ENCODE measurements around the gene TMEM156. TPM values are rescaled to one million over a fixed set of nuclear protein-coding genes. Genes with fewer than 3 reads are reported as not detected.

TMEM156 gene
- total RNA-seq, 1 donor from 2014 or later, result not detected

GRCh38 chr4:39056023-39056422 lies 23.8 kb upstream of the TMEM156 start:
- Mint-ChIP-seq H3K9me3 (ENCODE audit: unreplicated experiment) (no peaks in the 10 kb centered on the region), H3K27ac (ENCODE audit: unreplicated experiment) (no peak overlapping the region), H3K36me3 (ENCODE audit: unreplicated experiment) (no peaks in the 10 kb centered on the region), H3K4me1 (ENCODE audit: low read depth, unreplicated experiment) (no peaks in the 10 kb centered on the region), H3K27me3 (ENCODE audit: unreplicated experiment) (no peaks in the 10 kb centered on the region), H3K4me3 (ENCODE audit: unreplicated experiment) (no peak overlapping the region)
- TF ChIP-seq CTCF (IDR thresholded peaks at IDR 0.05; ENCODE audit: partially characterized antibody, unreplicated experiment), result no peak
- no peak for DNase-seq

- Mint-ChIP-seq H3K27ac (ENCODE audit: unreplicated experiment) (no peak overlapping the region), H3K4me1 (ENCODE audit: low read depth, unreplicated experiment) (no peaks in the 10 kb centered on the region), H3K27me3 (ENCODE audit: unreplicated experiment) (no peaks in the 10 kb centered on the region), H3K9me3 (ENCODE audit: unreplicated experiment) (no peaks in the 10 kb centered on the region), H3K4me3 (ENCODE audit: unreplicated experiment) (no peak overlapping the region), H3K36me3 (ENCODE audit: unreplicated experiment) (no peaks in the 10 kb centered on the region)
- TF ChIP-seq CTCF (IDR thresholded peaks at IDR 0.05; ENCODE audit: partially characterized antibody, unreplicated experiment), result no peak
- no peak for DNase-seq
Observed at GRCh38 chr4:39054497-39054896, 22.3 kb upstream of the TMEM156 start.

- DNase-seq, result no peak
- Mint-ChIP-seq H3K27ac (ENCODE audit: unreplicated experiment) (no peak overlapping the region), H3K4me3 (ENCODE audit: unreplicated experiment) (no peak overlapping the region), H3K9me3 (ENCODE audit: unreplicated experiment) (no peaks in the 10 kb centered on the region), H3K27me3 (ENCODE audit: unreplicated experiment) (no peaks in the 10 kb centered on the region), H3K36me3 (ENCODE audit: unreplicated experiment) (no peaks in the 10 kb centered on the region), H3K4me1 (ENCODE audit: low read depth, unreplicated experiment) (no peaks in the 10 kb centered on the region)
- no peak for TF ChIP-seq CTCF (IDR thresholded peaks at IDR 0.05; ENCODE audit: partially characterized antibody, unreplicated experiment)
Observed at GRCh38 chr4:39053983-39054382, 21.8 kb upstream of the TMEM156 start.

GRCh38 chr4:39051492-39051891 lies 19.3 kb upstream of the TMEM156 start:
- DNase-seq, result no peak
- no peak overlapping the region for H3K4me3 Mint-ChIP-seq (ENCODE audit: unreplicated experiment)

GRCh38 chr4:39050590-39050989 lies 18.4 kb upstream of the TMEM156 start:
- no peak for DNase-seq
- Mint-ChIP-seq H3K27ac (ENCODE audit: unreplicated experiment) (no peak overlapping the region), H3K36me3 (ENCODE audit: unreplicated experiment) (no peaks in the 10 kb centered on the region)

More at GRCh38 chr4:39051492-39051891, 19.3 kb upstream of the TMEM156 start:
- TF ChIP-seq CTCF (IDR thresholded peaks at IDR 0.05; ENCODE audit: partially characterized antibody, unreplicated experiment), result no peak
- no peaks in the 10 kb centered on the region for H3K27me3 Mint-ChIP-seq (ENCODE audit: unreplicated experiment)
- H3K27ac Mint-ChIP-seq (ENCODE audit: unreplicated experiment), result no peak overlapping the region
- no peaks in the 10 kb centered on the region for H3K4me1 Mint-ChIP-seq (ENCODE audit: low read depth, unreplicated experiment)
- H3K9me3 Mint-ChIP-seq (ENCODE audit: unreplicated experiment), result no peaks in the 10 kb centered on the region
- no peaks in the 10 kb centered on the region for H3K36me3 Mint-ChIP-seq (ENCODE audit: unreplicated experiment)

More at GRCh38 chr4:39050590-39050989, 18.4 kb upstream of the TMEM156 start:
- Mint-ChIP-seq H3K4me1 (ENCODE audit: low read depth, unreplicated experiment) (no peaks in the 10 kb centered on the region), H3K9me3 (ENCODE audit: unreplicated experiment) (peaks cover 2% of the 10 kb centered on the region), H3K4me3 (ENCODE audit: unreplicated experiment) (no peak overlapping the region), H3K27me3 (ENCODE audit: unreplicated experiment) (no peaks in the 10 kb centered on the region)
- no peak for TF ChIP-seq CTCF (IDR thresholded peaks at IDR 0.05; ENCODE audit: partially characterized antibody, unreplicated experiment)

All from glutamatergic neuron (in vitro differentiated cells).